ENCODE results near the gene GRAMD4.
"Not testable (repeated sequence)": the region's sequence is repeated elsewhere in the genome, so short reads cannot be mapped to it uniquely, and the experiment has no call there.

The GRAMD4 gene

DNA sequence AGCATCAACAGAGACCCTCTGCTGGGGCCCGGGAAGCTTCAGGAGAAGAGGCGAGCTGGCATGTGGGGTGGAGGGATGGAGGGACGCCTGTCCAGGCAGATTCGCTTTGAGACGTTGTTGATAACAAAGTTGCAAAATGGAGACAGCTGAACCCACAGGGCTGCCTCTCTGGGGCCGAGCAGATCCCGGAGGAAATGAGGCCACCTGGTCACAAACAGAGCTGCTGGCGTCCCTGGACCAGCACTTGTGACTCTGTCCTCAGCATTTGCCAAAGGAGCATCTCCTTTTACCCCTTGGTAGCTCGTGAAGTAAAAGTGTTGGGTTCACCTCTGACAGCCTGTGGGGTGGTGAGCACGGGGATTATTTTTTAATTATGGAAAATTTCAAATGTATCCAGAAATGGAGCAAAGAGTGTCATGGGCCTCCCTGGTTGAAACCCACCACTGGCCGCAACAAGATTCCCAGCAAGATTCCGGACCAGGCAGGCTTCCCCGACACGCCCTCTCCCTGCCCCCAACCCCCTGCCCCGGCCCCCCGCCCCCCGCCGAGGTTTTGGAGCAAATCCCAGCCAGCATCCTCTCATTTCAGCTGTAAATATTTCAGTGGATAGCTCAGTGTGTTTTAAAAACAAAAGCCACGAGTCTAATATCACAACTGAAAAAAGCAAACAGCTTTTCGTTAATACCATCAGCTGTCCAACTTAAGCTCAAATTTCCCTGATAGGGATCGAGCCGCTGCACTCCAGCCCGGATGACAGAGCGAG is 20.3 kb downstream of the GRAMD4 start:
- no peak for DNase-seq

DNA sequence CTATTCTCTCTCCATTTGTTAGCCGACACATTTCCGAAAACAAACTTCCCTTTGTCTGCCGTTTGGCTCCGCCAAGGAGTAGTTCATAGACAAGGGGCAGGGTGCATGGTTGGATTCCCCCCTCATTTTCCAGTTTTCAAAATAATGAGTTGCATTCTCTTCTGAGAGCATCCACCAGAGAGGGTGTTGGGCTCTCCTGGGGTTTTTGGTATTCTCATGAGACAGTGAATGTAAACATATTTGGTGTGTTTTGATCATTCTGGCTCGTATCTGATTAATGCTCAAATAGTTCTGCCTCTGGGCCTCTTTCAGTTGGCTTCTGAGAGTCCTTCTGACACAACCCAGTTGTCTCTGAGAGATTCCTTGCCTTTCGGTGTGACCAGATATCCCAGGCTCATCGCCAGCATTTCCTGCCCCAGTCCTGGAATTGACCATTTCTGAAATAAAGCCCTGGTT is 21.7 kb downstream of the GRAMD4 start:
- DNase-seq, result no peak

DNA sequence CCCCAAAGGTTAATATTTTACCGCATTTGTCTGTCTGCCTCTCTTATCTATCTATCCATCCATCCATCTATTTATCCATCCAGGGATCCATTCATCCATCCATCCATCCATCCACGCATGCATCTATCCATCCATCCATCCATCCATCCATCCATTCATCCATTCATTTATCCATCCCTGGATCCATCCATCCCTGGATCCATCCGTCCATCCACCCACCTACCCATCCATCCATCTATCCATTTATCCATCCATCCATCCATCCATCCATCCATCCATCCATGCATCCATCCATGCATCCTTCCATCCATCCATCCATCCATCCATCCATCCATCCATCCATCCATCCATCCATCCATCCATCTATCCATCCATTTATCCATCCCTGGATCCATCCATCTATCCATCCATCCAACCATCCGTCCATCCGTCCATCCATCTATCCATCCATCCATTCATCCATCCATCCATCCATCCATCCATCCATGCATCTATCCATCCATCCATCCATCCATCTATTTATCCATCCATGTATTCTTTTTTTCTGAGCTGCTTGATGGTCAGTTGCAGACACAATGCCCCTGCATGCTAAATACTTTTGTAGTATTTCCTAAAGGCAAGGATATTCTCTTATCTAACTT is 22.8 kb downstream of the GRAMD4 start:
- DNase-seq, result not testable (repeated sequence)

GRCh38 chr22:46646531-46647215 is 26.5 kb downstream of the GRAMD4 start:
- no peak for DNase-seq

DNA sequence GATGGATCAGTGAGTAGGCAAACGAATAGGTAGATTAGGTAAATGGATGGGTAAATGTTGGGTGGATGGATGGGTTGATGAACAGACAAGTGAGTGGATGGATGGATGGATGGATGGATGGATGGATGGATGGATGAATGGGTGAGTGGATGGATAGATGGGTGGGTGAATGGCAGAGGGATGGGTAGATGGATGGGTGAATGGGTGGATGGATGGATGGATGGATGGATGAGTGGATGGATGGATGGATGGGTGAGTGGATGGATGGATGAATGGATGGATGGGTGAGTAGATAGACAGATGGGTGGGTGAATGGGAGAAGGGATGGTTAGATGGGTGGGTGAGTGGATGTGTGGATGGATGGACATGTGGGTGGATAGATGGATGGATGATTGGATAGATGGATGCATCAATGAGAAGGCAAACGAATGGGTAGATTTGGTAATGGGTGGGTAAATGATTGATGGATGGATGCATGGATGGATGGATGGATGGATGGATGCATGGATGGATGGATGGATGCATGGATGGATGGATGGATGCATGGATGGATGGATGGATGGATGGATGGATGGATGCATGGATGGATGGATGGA is 28.1 kb downstream of the GRAMD4 start:
- not testable (repeated sequence) for DNase-seq

- DNase-seq, result no peak
Measured at GRCh38 chr22:46649141-46650077, 29.2 kb downstream of the GRAMD4 start.

DNA sequence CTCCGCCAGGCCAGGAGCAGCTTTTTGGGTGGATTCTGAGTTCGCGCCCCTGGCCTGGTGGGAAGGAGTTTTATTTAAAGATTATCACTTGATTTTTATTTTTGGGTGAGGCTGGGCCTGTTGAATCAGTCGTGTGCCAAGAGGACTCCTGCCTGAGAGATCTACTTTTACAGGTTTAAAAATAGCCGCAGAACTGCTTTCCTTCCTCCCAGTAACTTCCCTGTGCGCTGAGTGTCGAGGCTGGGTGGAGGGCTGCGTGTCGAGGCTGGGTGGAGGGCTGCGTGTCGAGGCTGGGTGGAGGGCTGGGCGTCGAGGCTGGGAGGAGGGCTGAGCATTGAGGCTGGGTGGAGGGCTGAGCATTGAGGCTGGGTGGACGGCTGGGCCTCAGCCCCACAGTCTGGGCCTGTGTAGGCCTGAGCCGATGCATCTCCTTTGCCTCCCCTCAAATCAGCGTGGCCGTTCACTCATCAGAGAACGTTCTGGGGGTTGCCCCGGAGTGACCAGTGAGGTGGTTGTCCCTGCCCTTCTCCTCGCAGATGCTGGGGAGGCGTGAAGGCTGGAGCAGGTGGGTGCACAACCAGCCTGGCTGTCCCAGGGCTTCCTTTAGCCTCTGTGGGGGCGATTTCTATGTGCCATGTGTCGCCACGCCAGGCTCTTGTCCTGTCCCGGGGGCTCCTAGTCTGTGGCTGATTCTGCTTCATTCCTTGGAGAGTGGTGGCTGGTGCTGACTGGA is 30.1 kb downstream of the GRAMD4 start:
- no peak for DNase-seq

GRCh38 chr22:46651316-46651715 is 31.1 kb downstream of the GRAMD4 start:
- DNase-seq, result no peak

GRCh38 chr22:46652081-46652846 is 32.1 kb downstream of the GRAMD4 start:
- DNase-seq, result no peak

- no peak for DNase-seq
Measured at GRCh38 chr22:46652847-46653331, 32.7 kb downstream of the GRAMD4 start.

- no peak for DNase-seq
Measured at GRCh38 chr22:46653596-46653995, 33.4 kb downstream of the GRAMD4 start.

- no peak for DNase-seq
Measured at GRCh38 chr22:46654426-46654825, 34.2 kb downstream of the GRAMD4 start.

DNA sequence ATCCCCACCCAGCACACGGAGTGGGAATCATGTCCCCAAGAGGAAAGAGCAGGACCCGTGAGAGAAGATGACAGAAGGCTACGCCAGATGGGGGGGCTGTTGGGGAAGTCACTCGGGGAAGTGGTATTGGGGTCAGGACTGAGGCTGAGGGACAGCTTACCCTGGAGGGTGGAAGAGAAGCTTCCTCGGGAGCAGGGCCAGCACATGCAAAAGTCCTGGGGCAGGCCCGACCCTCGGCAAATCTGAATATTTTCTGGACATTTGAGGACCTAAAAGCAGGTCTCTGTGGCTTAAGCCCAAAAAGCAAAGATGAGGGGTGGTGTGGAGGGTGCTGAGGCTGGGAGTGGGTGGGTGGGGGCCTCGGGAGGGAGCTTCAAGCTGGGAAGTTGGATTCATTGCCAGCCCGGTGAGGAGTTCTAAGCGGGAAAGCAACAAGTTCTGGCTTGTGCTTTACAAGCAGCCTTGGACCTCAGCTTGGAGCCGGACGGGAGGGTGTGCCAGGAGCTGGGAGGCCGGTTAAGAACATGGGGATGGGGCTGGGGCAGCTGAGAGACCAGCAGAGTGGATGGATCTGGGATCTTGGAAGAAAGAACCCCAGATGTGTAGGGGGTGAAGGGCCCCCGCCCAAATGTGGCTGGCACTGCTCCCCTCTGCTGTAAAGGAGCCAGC is 34.9 kb downstream of the GRAMD4 start:
- no peak for DNase-seq

GRCh38 chr22:46655861-46656608 is 35.8 kb downstream of the GRAMD4 start:
- DNase-seq, result no peak

DNA sequence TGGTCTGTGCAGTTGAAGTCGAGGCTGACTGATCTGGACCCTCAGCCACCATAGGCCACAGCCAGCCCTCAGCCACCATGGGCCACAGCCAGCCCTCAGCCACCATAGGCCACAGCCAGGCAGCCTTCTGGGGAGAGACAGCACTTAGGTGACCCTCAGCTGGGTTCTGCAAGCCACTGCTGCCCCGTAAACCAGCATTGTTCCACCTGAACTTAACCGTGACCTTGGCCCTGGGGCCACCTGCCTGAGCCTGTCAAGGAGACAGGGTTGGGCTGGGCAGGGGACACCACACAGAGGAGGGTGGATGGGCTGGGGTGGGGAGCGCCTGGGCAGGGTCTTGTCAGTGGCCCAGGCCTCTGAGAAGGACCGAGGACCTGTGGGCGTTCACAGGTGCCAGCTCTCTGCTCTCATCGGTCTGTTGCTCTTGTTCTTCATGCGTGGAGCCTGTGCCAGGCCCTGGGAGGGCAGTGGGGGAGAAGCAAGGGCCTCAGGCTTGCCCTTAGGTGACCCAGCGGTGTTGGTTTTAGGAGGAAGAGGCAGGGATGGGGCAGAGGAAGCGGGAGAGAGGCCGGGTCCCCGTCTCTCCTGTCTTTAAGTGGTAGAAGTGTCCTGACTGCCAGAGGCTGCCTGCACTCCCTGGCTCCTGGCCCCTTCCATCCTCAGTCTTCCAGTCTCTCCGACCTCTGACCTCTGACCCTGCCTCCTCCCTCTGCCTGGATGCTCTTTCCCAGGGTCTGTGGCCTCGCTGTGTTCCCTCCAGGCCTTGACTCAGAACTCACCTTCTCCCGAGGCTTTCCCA is 36.9 kb downstream of the GRAMD4 start:
- no peak for DNase-seq

GRCh38 chr22:46657655-46657953 is 37.4 kb downstream of the GRAMD4 start:
- DNase-seq, result no peak

GRCh38 chr22:46657996-46658947 is 38.1 kb downstream of the GRAMD4 start:
- no peak for DNase-seq

All from 8988T (cell line).